ENCODE measurements around the gene TEAD4. TPM values are rescaled to one million over a fixed set of nuclear protein-coding genes. Genes with fewer than 3 reads are reported as not detected.

TEAD4 gene
- total RNA-seq, 1 experiment from 2014 or later, result 96.2 TPM

DNA sequence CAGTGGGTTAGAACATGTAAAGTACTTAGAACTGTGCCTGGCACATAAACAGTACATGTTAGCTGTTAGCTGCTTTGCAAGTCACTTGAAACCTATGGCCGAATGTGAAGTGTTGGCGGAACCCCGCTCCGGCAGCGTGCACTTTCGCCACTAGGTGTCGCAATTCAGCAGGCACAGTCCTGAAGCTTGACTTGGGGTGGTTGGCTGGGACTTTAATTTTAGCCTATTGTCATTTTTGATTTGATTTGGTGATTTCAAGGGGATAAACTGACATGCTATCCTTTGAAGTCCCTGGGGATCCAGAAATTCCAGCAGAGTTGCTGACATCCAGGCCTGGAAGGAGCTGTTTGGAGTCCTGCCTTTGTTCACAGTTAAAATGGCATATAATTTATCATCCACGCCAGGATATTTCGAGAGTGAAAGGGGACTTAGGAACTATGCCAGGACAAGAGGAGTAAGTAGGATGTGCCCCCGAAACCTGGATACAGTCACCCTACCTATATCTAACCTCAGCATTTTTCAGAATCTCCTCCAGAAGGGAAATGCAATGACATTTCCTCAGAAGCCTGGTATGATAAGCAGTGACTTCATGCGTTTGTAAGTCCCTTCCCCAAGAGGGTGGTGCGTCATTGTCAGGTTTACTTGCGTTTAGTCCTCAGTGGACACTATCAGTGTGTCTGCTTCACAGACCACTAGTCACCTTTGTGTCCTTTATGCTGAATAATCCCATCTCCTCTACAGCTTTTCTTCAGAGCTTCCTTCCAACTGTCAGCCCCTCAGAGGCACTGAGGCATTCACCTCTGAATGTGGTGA lies 114.4 kb downstream of the TEAD4 start:
- H3K27me3 ChIP-seq (replicated peaks; ENCODE audit: control insufficient read depth, insufficient read depth, low read length), result no peaks in the 10 kb centered on the region
- no peaks in the 10 kb centered on the region for H3K36me3 ChIP-seq (ENCODE audit: control insufficient read depth, insufficient read depth, low read length)
- H3K9me3 Mint-ChIP-seq (ENCODE audit: unreplicated experiment), result no peaks in the 10 kb centered on the region
- BruUV-seq (replicated peaks), result no TSS peak
- peak; percentile 87 to 93 for DNase-seq
- no peak overlapping the region for H3K27ac Mint-ChIP-seq (ENCODE audit: unreplicated experiment)
- H3K27me3 Mint-ChIP-seq (ENCODE audit: insufficient read depth, unreplicated experiment), result no peaks in the 10 kb centered on the region
- intact Hi-C loops (cut with micrococcal nuclease; ENCODE audit: unreplicated experiment), result loop anchor here (1.0 to 5.0 kb wide), 5 partner anchors 31 to 202 kb away; no protein-coding TSS in a partner anchor
- no peaks in the 10 kb centered on the region for H3K9me3 ChIP-seq
- TF ChIP-seq, protein P1, sequence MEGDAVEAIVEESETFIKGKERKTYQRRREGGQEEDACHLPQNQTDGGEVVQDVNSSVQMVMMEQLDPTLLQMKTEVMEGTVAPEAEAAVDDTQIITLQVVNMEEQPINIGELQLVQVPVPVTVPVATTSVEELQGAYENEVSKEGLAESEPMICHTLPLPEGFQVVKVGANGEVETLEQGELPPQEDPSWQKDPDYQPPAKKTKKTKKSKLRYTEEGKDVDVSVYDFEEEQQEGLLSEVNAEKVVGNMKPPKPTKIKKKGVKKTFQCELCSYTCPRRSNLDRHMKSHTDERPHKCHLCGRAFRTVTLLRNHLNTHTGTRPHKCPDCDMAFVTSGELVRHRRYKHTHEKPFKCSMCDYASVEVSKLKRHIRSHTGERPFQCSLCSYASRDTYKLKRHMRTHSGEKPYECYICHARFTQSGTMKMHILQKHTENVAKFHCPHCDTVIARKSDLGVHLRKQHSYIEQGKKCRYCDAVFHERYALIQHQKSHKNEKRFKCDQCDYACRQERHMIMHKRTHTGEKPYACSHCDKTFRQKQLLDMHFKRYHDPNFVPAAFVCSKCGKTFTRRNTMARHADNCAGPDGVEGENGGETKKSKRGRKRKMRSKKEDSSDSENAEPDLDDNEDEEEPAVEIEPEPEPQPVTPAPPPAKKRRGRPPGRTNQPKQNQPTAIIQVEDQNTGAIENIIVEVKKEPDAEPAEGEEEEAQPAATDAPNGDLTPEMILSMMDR (IDR thresholded peaks at IDR 0.05; ENCODE audit: insufficient read depth in 1 of 2, low read depth in 1 of 2, low read length in 1 of 2, severe bottlenecking in 1 of 2, unreplicated experiment in 1 of 2), result peak; percentile 98 to 99
- POLR2A ChIA-PET, result no interaction called here
- no peak overlapping the region for H3K4me3 ChIP-seq (ENCODE audit: low read depth, low read length)
- H3K4me3 Mint-ChIP-seq (ENCODE audit: unreplicated experiment), result no peak overlapping the region
- peaks cover 5% of the 10 kb centered on the region for H3K4me1 ChIP-seq
- H3K4me1 Mint-ChIP-seq (ENCODE audit: low read depth, unreplicated experiment), result peaks cover 14% of the 10 kb centered on the region
- CTCF ChIA-PET, result interaction anchor here (0.5 to 2.2 kb wide), 27 partner anchors 11 to 277 kb away, joined by 3 to 15 read pairs (median 4); no protein-coding TSS in a partner anchor
- peaks cover 6% of the 10 kb centered on the region for H3K36me3 Mint-ChIP-seq (ENCODE audit: insufficient read depth, unreplicated experiment)

DNA sequence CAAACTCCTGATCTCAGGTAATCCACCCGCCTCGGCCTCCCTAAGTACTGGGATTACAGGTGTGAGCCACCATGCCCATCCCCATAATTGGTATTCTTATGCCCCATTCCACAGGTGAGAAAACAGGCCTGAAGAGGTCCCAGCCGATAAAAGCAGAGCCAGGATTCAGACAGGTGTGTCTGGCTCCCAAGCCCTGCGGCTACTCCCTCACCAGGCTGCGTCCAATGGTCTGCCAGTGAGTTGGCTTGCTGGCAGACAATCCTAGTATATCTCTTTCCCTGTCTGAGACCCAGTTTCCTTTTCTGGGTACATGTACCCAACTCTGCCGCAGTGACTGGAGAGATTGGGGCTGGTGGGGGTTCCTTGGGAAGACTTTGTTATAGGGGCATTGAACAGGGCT lies 116.1 kb downstream of the TEAD4 start:
- intact Hi-C loops (cut with micrococcal nuclease; ENCODE audit: unreplicated experiment), result no loop called here
- Histone ChIP-seq H3K4me1 (peaks cover 5% of the 10 kb centered on the region), H3K36me3 (ENCODE audit: control insufficient read depth, insufficient read depth, low read length) (no peaks in the 10 kb centered on the region), H3K27me3 (replicated peaks; ENCODE audit: control insufficient read depth, insufficient read depth, low read length) (no peaks in the 10 kb centered on the region), H3K4me3 (ENCODE audit: low read depth, low read length) (no peak overlapping the region), H3K9me3 (no peaks in the 10 kb centered on the region)
- POLR2A ChIA-PET, result no interaction called here
- Mint-ChIP-seq H3K27ac (ENCODE audit: unreplicated experiment) (no peak overlapping the region), H3K4me1 (ENCODE audit: low read depth, unreplicated experiment) (peaks cover 14% of the 10 kb centered on the region), H3K36me3 (ENCODE audit: insufficient read depth, unreplicated experiment) (peaks cover 6% of the 10 kb centered on the region), H3K27me3 (ENCODE audit: insufficient read depth, unreplicated experiment) (no peaks in the 10 kb centered on the region), H3K9me3 (ENCODE audit: unreplicated experiment) (no peaks in the 10 kb centered on the region), H3K4me3 (ENCODE audit: unreplicated experiment) (peak overlapping the region; percentile 92)
- TF ChIP-seq, protein P1 (IDR thresholded peaks at IDR 0.05; ENCODE audit: insufficient read depth in 1 of 2, low read depth in 1 of 2, low read length in 1 of 2, severe bottlenecking in 1 of 2, unreplicated experiment in 1 of 2), result no peak
- CTCF ChIA-PET, result no interaction called here
- DNase-seq, result no peak
- BruUV-seq (replicated peaks), result no TSS peak

DNA sequence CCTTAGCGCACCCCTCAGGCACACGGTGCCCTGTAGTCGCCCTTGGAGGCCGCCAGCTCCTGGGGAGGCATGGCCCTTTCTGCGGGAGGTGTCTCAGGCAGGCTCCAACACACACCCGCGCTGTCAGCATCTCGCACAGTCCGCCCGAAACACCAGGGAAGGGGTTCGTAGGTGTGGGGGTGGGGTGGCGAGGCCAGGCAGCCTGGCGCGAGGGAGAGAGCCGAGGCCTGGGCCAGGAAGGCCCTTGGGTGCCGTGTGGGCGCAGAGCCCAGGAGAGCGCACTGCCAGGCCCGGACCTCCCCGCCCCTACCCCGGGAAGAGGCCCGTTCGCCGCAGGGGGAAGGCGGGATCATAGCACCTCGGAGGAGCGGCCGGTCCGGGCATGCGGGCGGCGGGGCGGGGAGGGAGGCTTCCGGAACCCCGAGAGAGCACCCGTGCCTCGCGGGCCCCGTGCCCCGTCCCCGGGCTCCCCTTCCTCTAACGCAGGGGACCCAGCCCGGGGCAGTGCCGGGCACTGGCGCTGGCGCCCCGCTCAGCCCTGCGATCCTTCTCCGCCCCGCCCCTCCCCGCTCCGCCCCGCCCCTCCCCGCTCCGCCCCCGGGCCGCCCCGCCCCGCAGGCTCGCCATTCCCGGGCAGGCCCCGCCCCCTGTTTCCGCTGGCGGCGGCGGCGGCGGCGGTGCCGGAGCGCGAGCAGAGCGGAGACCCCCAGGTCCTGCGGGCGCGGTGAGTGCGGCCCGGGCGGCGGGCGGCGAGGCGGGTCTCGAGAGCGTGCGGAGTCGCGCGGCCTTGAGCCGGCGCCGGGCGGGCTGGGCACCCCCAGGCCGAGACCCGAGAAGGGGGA lies 117.8 kb downstream of the TEAD4 start, which contains the start of gene TSPAN9:
Gene TSPAN9, plus strand, starts transcription at position 650 of the 842 bp plus-strand sequence. CDS start 123,815 bp downstream, outside the sequence.
- Histone ChIP-seq H3K9me3 (no peaks in the 10 kb centered on the region), H3K4me3 (ENCODE audit: low read depth, low read length) (peak within 1 kb of the TSS; percentile 84), H3K27me3 (replicated peaks; ENCODE audit: control insufficient read depth, insufficient read depth, low read length) (no peaks in the 10 kb centered on the region), H3K36me3 (ENCODE audit: control insufficient read depth, insufficient read depth, low read length) (no peaks in the 10 kb centered on the region), H3K4me1 (peaks cover 21% of the 10 kb centered on the region)
- intact Hi-C loops (cut with micrococcal nuclease; ENCODE audit: unreplicated experiment), result loop anchor here (1.0 kb wide), 1 partner anchor 123 kb away; no protein-coding TSS in a partner anchor
- Mint-ChIP-seq H3K9me3 (ENCODE audit: unreplicated experiment) (no peaks in the 10 kb centered on the region), H3K4me3 (ENCODE audit: unreplicated experiment) (peak within 1 kb of the TSS; percentile 92), H3K4me1 (ENCODE audit: low read depth, unreplicated experiment) (peaks cover 21% of the 10 kb centered on the region), H3K27me3 (ENCODE audit: insufficient read depth, unreplicated experiment) (no peaks in the 10 kb centered on the region), H3K36me3 (ENCODE audit: insufficient read depth, unreplicated experiment) (peaks cover 6% of the 10 kb centered on the region), H3K27ac (ENCODE audit: unreplicated experiment) (peak within 1 kb of the TSS; percentile 70)
- peak; percentile 78 to 87 for DNase-seq
- TF ChIP-seq, protein P1 (IDR thresholded peaks at IDR 0.05; ENCODE audit: insufficient read depth in 1 of 2, low read depth in 1 of 2, low read length in 1 of 2, severe bottlenecking in 1 of 2, unreplicated experiment in 1 of 2), result no peak
- ChIA-PET POLR2A (interaction anchor here (0.5 kb wide), 1 partner anchor 29 kb away, joined by 3 read pairs; no protein-coding TSS in a partner anchor), CTCF (no interaction called here)
- BruUV-seq (replicated peaks), result TSS peak; percentile 70
